Measurements from ENCODE around the gene FOXO1. TPM values are rescaled to one million over a fixed set of nuclear protein-coding genes. Genes with fewer than 3 reads are reported as not detected.

Gene FOXO1
- total and polyA plus RNA-seq, 2 of the 13 experiments (the other 11 are each of a cell fraction or from before 2014, with no cell fraction given), result 8.1 to 13.1 TPM

DNA sequence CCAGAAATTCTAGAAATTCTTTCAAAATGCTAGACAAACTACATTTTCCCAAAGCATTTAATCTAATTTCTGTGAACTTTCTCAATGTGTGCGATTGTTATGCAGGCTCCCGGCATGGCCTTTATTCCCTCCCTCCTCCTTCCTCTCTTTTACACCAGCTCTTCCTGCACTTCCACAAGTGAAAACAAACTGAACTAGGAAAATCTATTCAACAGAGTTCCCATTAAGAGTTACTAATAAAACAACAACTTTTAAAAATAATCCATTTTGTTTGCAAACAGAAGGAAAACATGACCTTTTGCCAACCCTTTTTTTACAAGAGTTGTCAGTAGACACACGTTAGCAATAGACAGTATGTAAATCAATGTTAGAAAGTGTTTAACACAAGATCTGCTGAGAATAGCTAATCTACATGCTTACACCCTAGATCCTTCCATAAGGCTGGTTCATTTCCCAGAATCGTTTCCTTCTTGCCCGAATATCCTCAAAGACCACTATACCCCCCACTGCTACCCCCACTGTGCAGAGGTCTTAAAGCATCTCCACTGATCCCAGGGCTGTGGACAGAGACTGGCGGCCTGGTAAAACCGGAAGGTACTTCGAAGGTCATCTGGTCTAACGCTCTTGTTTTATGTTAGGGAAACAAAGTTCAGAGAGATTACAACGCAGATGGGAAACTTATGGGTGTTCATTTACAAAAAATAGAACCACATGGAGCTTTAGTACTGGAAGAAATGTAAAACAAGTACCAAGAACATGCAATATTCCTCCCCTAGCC is 98.0 kb downstream of the FOXO1 start (continued):
- TF ChIP-seq, protein P1, sequence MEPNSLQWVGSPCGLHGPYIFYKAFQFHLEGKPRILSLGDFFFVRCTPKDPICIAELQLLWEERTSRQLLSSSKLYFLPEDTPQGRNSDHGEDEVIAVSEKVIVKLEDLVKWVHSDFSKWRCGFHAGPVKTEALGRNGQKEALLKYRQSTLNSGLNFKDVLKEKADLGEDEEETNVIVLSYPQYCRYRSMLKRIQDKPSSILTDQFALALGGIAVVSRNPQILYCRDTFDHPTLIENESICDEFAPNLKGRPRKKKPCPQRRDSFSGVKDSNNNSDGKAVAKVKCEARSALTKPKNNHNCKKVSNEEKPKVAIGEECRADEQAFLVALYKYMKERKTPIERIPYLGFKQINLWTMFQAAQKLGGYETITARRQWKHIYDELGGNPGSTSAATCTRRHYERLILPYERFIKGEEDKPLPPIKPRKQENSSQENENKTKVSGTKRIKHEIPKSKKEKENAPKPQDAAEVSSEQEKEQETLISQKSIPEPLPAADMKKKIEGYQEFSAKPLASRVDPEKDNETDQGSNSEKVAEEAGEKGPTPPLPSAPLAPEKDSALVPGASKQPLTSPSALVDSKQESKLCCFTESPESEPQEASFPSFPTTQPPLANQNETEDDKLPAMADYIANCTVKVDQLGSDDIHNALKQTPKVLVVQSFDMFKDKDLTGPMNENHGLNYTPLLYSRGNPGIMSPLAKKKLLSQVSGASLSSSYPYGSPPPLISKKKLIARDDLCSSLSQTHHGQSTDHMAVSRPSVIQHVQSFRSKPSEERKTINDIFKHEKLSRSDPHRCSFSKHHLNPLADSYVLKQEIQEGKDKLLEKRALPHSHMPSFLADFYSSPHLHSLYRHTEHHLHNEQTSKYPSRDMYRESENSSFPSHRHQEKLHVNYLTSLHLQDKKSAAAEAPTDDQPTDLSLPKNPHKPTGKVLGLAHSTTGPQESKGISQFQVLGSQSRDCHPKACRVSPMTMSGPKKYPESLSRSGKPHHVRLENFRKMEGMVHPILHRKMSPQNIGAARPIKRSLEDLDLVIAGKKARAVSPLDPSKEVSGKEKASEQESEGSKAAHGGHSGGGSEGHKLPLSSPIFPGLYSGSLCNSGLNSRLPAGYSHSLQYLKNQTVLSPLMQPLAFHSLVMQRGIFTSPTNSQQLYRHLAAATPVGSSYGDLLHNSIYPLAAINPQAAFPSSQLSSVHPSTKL (CRISPR knock-in tag; IDR thresholded peaks at IDR 0.05), result peak; percentile 74
- TF ChIP-seq MEIS2 (CRISPR knock-in tag; IDR thresholded peaks at IDR 0.05) (no peak), HDAC2 (CRISPR knock-in tag; IDR thresholded peaks at IDR 0.05) (peak; percentile 41; the same call in 1 of the 2 replicates), MAFF (IDR thresholded peaks at IDR 0.05; ENCODE audit: low read depth, low read length) (no peak), ZNF468 (CRISPR knock-in tag; IDR thresholded peaks at IDR 0.05) (no peak), ARHGAP35 (CRISPR knock-in tag; IDR thresholded peaks at IDR 0.05; ENCODE audit: borderline replicate concordance) (no peak), HNF4A (CRISPR knock-in tag; IDR thresholded peaks at IDR 0.05) (peak; percentile 60), ZNF781 (CRISPR knock-in tag; IDR thresholded peaks at IDR 0.05; ENCODE audit: borderline replicate concordance, not compliant biosample characterization) (no peak), ZNF629 (CRISPR knock-in tag; conservative IDR thresholded peaks at IDR 0.05) (no peak), ZNF782 (CRISPR knock-in tag; IDR thresholded peaks at IDR 0.05; ENCODE audit: borderline replicate concordance) (no peak), ZNF121 (CRISPR knock-in tag; IDR thresholded peaks at IDR 0.05) (no peak), ZNF383 (CRISPR knock-in tag; IDR thresholded peaks at IDR 0.05; ENCODE audit: borderline replicate concordance) (no peak)
- TF ChIP-seq, protein P2, sequence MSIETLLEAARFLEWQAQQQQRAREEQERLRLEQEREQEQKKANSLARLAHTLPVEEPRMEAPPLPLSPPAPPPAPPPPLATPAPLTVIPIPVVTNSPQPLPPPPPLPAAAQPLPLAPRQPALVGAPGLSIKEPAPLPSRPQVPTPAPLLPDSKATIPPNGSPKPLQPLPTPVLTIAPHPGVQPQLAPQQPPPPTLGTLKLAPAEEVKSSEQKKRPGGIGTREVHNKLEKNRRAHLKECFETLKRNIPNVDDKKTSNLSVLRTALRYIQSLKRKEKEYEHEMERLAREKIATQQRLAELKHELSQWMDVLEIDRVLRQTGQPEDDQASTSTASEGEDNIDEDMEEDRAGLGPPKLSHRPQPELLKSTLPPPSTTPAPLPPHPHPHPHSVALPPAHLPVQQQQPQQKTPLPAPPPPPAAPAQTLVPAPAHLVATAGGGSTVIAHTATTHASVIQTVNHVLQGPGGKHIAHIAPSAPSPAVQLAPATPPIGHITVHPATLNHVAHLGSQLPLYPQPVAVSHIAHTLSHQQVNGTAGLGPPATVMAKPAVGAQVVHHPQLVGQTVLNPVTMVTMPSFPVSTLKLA (IDR thresholded peaks at IDR 0.05), result no peak
- TF ChIP-seq, protein P3, sequence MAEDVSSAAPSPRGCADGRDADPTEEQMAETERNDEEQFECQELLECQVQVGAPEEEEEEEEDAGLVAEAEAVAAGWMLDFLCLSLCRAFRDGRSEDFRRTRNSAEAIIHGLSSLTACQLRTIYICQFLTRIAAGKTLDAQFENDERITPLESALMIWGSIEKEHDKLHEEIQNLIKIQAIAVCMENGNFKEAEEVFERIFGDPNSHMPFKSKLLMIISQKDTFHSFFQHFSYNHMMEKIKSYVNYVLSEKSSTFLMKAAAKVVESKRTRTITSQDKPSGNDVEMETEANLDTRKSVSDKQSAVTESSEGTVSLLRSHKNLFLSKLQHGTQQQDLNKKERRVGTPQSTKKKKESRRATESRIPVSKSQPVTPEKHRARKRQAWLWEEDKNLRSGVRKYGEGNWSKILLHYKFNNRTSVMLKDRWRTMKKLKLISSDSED (CRISPR knock-in tag; IDR thresholded peaks at IDR 0.05), result no peak
- TF ChIP-seq, protein P4, sequence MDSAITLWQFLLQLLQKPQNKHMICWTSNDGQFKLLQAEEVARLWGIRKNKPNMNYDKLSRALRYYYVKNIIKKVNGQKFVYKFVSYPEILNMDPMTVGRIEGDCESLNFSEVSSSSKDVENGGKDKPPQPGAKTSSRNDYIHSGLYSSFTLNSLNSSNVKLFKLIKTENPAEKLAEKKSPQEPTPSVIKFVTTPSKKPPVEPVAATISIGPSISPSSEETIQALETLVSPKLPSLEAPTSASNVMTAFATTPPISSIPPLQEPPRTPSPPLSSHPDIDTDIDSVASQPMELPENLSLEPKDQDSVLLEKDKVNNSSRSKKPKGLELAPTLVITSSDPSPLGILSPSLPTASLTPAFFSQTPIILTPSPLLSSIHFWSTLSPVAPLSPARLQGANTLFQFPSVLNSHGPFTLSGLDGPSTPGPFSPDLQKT (CRISPR knock-in tag; IDR thresholded peaks at IDR 0.05; ENCODE audit: borderline replicate concordance), result no peak
